WERI-Rb-1 (cell line): ENCODE results near the gene RBMS1.

Experiments
- DNase-seq: peaks from one replicate; pipeline ENCODE4 v3.0.0-alpha.2; 2020
- H3K27ac ChIP-seq: fragments of 250-450 bp; sonication (Bioruptor Pico); 2 replicates; pipeline ENCODE4 v1.5.1; 2020; ENCODE audit warnings: mild to moderate bottlenecking, moderate library complexity
- H3K27me3 ChIP-seq: fragments of 250-450 bp; sonication (Bioruptor Pico); 2 replicates; pipeline ENCODE4 v1.5.1; 2021; ENCODE audit warnings: mild to moderate bottlenecking, low read depth, moderate library complexity; ENCODE audit not compliant: insufficient read depth, severe bottlenecking
- H3K36me3 ChIP-seq: fragments of 250-450 bp; sonication (Bioruptor Pico); 2 replicates; pipeline ENCODE4 v1.5.1; 2020; ENCODE audit warnings: mild to moderate bottlenecking, moderate library complexity
- H3K4me3 ChIP-seq: 2 replicates; pipeline ENCODE4 v1.5.1; 2011; ENCODE audit warnings: low read depth, mild to moderate bottlenecking, control low read depth, low read length
- H3K9me3 ChIP-seq: fragments of 250-450 bp; sonication (Bioruptor Pico); 2 replicates; pipeline ENCODE4 v1.5.1; 2021; ENCODE audit warnings: mild to moderate bottlenecking, moderate library complexity; ENCODE audit not compliant: severe bottlenecking
- CTCF ChIP-seq: IDR thresholded peaks from 2 replicates; pipeline ENCODE4 v1.5.1; 2011; ENCODE audit warnings: low read depth, mild to moderate bottlenecking, control low read depth, inconsistent platforms, low read length

Gene RBMS1

GRCh38 chr2:160499865-160500264, 6.3 kb upstream of the RBMS1 start:
- H3K9me3 ChIP-seq = no peaks in the 10 kb centered on the region
- no peaks in the 10 kb centered on the region for H3K27me3 ChIP-seq
- TF ChIP-seq CTCF = no peak
- H3K27ac ChIP-seq = no peak overlapping the region
- H3K4me3 ChIP-seq = no peak overlapping the region
- DNase-seq = no peak
- H3K36me3 ChIP-seq = no peaks in the 10 kb centered on the region

- Histone ChIP-seq H3K27me3 (no peaks in the 10 kb centered on the region), H3K36me3 (peaks cover 4% of the 10 kb centered on the region; the same call in 1 of the 2 replicates), H3K27ac (no peak overlapping the region), H3K9me3 (no peaks in the 10 kb centered on the region), H3K4me3 (no peak overlapping the region)
- no peak for DNase-seq
- TF ChIP-seq CTCF = no peak
Measured at GRCh38 chr2:160498137-160498536, 4.5 kb upstream of the RBMS1 start.

- Histone ChIP-seq H3K27me3 (no peaks in the 10 kb centered on the region), H3K27ac (no peak overlapping the region), H3K4me3 (peak overlapping the region; percentile 76), H3K9me3 (no peaks in the 10 kb centered on the region), H3K36me3 (peaks cover 5% of the 10 kb centered on the region; the same call in 1 of the 2 replicates)
- no peak for TF ChIP-seq CTCF
- no peak for DNase-seq
Measured at GRCh38 chr2:160494201-160494644, 616 bp upstream of the RBMS1 start.

- Histone ChIP-seq H3K9me3 (no peaks in the 10 kb centered on the region), H3K36me3 (peaks cover 5% of the 10 kb centered on the region; the same call in 1 of the 2 replicates), H3K4me3 (peak overlapping the region; percentile 76), H3K27me3 (no peaks in the 10 kb centered on the region), H3K27ac (peak overlapping the region; percentile 59)
- TF ChIP-seq CTCF = no peak
- peak; percentile 68 for DNase-seq
Measured at GRCh38 chr2:160492401-160493226, 993 bp downstream of the RBMS1 start.

- Histone ChIP-seq H3K27ac (no peak overlapping the region), H3K36me3 (peaks cover 5% of the 10 kb centered on the region; the same call in 1 of the 2 replicates), H3K4me3 (no peak overlapping the region), H3K9me3 (no peaks in the 10 kb centered on the region), H3K27me3 (no peaks in the 10 kb centered on the region)
- no peak for DNase-seq
- no peak for TF ChIP-seq CTCF
Measured at GRCh38 chr2:160491911-160492371, 1.7 kb downstream of the RBMS1 start.
